RPMI8226 (cell line): ENCODE data around the gene MCM6.
"Not testable (repeated sequence)": the region's sequence is repeated elsewhere in the genome, so short reads cannot be mapped to it uniquely, and the experiment has no call there.

Experiments
- DNase-seq: peaks from one replicate; pipeline ENCODE4 v3.0.0-alpha.2; 2015

Gene MCM6

GRCh38 chr2:135876066-135876711 lies at the start of gene MCM6:
Gene MCM6, minus strand, starts transcription at chr2:135876443. Its CDS starts 78 bp downstream, at chr2:135876365.
- DNase-seq: peak; percentile 99

- no peak for DNase-seq
Measured at GRCh38 chr2:135925571-135925970, 49.3 kb upstream of the MCM6 start.

GRCh38 chr2:135916207-135916606 lies 40.0 kb upstream of the MCM6 start:
- peak; percentile 35 for DNase-seq

DNA sequence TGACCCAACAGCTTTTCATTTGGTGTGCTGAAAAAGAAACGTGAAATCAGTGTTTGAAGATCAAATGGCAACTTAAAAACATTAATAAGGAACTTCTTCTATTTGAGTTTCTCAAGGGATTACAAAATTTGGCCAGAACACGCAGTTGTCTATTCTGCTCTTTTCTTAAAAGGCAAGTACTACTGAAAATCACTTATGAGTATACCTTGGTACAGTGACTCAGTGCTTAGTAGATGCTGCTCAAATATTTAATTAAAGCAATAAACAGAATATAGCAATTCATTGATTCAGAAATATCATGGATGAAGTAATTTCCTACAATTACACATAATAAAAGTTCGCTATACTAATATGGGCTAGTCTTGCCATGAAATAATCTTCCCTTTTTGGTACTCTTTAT lies 38.2 kb upstream of the MCM6 start:
- DNase-seq: no peak

- DNase-seq: peak; percentile 71
Measured at GRCh38 chr2:135913727-135914365, 37.6 kb upstream of the MCM6 start.

GRCh38 chr2:135909976-135910375 lies 33.7 kb upstream of the MCM6 start:
- no peak for DNase-seq

DNA sequence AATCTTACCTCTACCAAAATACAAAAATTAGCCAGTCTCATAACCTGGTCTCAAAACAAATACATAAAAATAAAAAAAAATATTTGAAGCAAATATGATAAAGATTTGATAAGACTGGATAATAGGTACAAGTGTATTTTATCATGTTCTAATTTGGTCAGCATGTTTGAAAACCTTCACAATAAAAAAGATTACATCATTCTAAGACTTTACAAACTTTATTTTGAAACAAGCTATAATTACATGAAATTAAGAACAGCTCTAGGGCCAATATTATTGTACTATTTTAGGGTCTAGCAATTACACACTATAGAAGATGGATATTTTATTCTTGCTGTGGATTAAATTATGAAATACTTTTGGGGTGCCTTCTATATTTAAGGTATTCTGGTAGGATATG lies 29.4 kb upstream of the MCM6 start:
- no peak for DNase-seq

- no peak for DNase-seq
Measured at GRCh38 chr2:135904341-135904989, 28.2 kb upstream of the MCM6 start.

DNA sequence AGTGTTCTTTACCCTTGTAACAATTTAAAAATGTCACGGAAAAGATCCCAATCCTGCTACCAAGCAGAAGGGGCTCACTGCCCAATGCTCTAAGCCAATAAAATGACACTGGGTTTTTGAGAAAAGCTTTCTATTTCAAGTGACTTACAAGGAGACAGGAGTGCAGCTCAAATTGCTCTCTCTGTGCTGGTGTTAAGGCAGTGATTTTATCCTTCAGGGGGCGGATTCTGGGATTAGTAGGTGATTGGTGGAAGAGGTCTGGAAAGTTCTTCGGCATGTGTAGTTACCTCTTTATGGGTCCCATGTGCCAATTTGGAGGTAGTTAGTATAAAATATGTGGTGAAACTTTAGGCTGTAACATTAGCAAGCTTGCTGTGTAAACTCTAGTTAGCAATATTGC lies 27.4 kb upstream of the MCM6 start:
- no peak for DNase-seq

- DNase-seq: no peak
Measured at GRCh38 chr2:135899567-135899966, 23.3 kb upstream of the MCM6 start.

DNA sequence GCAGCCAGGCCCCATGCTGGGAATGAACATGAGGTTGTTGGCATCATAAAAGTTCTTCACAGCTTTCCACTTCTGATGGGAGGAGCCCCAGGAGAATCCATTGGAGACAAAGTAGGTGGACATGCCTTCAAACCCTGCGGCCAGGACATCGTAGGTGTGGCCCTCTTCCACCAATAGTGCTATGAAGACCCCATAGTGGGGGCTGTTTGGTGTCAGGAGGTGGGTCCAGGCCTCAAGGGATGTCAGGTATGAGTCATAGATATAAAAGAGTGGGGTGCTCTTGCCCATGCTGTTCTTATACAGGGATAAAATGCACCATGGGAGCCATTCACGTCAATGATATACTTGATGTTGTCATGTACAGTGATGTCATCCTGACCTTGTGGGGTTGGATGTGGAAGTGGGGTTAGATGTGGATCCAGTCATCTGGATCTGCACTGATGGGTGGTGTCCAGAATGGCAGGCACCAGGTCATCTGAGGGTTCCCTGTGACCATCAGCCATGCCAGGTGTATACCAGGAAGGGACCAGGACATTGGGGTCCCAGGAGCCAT lies 22.1 kb upstream of the MCM6 start:
- no peak for DNase-seq

DNA sequence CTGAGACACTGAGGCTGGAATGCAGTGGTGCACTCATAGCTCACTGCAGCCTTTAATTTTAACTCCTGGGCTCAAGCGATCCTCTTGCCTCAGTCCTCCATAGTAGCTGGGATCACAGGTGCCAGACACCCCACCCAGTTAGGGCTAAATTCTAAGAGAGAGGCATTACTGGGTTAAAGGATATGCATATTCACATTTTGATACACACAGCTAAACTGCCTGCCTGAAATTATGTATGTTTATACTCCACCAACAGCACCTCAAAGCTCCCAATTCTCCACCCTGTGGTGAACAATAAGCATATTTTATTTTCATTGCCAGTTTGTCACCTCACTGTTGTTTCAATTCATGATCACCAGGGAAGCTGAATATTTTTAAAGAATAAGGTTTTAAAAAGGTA lies 18.7 kb upstream of the MCM6 start:
- no peak for DNase-seq

- peak; percentile 12 for DNase-seq
Measured at GRCh38 chr2:135893374-135893794, 17.1 kb upstream of the MCM6 start.

- DNase-seq: no peak
Measured at GRCh38 chr2:135890835-135891234, 14.6 kb upstream of the MCM6 start.

DNA sequence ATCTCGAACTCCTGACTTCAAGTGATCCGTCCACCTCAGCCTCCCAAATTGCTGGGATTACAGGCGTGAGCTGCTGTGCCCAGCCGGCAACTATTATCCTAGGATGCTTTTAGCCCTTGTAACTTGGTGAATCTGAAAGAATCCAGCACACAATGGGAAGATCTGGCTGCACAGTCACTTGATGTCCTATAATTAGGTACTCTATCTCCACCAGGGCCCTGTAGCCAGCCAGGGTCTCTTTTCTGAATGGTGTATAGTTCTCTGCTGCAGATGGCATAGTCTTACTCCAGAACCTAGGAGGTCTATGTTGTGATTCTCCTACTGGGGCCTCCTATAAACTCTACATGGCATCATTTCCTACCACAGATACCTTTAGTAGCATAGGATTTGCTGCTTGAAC lies 13.9 kb upstream of the MCM6 start:
- DNase-seq: no peak

- DNase-seq: not testable (repeated sequence)
Measured at GRCh38 chr2:135888587-135888986, 12.3 kb upstream of the MCM6 start.

- no peak for DNase-seq
Measured at GRCh38 chr2:135885709-135886108, 9.5 kb upstream of the MCM6 start.

- DNase-seq: no peak
Measured at GRCh38 chr2:135882415-135882814, 6.2 kb upstream of the MCM6 start.

DNA sequence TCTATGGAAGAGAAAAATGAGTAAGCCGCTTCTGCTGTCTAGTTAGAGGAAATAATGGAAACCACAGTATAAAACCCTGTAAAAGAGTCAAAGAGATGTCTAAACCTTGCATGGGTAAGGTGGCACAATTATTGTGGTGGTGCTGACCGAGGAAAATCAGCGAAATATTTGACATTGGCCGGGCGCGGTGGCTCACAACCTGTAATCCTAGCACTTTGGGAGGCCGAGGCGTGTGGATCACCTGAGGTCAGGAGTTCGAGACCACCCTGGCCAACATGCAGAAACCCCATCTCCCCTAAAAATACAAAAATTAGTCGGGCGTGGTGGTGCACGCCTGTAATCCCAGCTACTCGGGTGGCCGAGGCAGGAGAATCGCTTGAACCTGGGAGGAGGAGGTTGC lies 527 bp upstream of the MCM6 start:
- not testable (repeated sequence) for DNase-seq

- DNase-seq: peak; percentile 80
Measured at GRCh38 chr2:135875491-135876065, 665 bp downstream of the MCM6 start.

DNA sequence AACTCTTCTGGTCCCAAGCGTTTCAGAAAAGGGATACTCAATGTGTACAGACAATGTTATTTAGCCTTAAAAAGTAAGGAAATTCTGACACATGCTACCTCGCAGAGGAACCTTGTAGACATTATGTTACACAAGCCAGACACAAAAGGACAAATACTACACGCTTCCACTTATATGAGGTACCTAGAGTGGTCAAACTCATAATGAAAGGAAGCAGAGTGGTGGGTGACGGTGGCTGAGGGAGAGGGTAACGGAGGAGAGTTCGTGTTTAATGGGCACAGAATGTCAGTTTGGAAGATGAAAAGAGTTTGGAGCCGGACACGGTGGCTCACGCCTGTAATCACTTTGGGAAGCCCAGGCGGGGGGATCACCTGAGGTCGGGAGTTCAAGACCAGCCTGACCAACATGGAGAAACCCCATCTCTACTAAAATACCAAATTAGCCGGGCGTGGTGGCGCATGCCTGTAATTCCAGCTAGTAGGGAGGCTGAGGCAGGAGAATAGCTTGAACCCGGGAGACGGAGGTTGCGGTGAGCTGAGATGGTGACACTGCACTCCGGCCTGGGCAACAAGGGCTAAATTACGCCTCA lies 1.4 kb downstream of the MCM6 start:
- no peak for DNase-seq

DNA sequence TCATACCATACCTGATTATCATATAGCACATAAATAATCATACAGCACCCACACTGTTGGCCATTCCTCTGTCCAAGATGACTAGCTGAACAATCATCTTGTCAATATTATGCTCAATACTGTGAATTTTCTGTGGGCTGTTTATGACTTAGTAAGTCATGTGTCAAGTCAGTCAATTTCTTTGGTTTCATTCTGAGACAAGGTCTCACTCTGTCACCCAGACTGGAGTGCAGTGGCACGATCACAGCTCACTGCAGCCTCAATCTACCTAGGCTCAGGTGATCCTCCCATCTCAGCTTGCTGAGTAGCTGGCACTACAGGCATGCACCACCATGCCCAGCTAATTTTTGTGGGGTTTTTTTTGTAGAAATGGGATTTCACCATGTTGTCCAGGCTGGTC lies 5.7 kb downstream of the MCM6 start:
- no peak for DNase-seq

GRCh38 chr2:135863233-135863632 lies 13.0 kb downstream of the MCM6 start:
- DNase-seq: no peak
